Peyer's patch (tissue), 4 donors: ENCODE data around the gene HEPHL1.

Experiments
- CTCF ChIP-seq, 6 experiments: fragments of 450-650 bp in 4 of 6; fragments of 200-600 bp in 2 of 6; sonication (generic) in 1 of 6; IDR thresholded peaks; one replicate each; pipeline ENCODE4 v1.5.1; 2017 to 2019; ENCODE audit warnings: antibody characterized with exemption in 6 of 6, mild to moderate bottlenecking in 3 of 6, moderate library complexity in 1 of 6
- POLR2A ChIP-seq, 2 donors: fragments of 450-650 bp; IDR thresholded peaks; one replicate each; pipeline ENCODE4 v1.5.1; 2017; ENCODE audit warnings: antibody characterized with exemption in 2 of 2, mild to moderate bottlenecking in 2 of 2, moderate library complexity in 2 of 2

- TF ChIP-seq CTCF (IDR thresholded peaks at IDR 0.05) (no peak), POLR2A (IDR thresholded peaks at IDR 0.05) (no peak)
These were observed 96.0 kb downstream of the HEPHL1 start for GRCh38 chr11:94117197-94117574.
